Fibroblast of skin of back (primary cell): ENCODE measurements around the gene THY1.
A peak's percentile ranks its signal among the peaks of the same experiment; 100 is the strongest.
"Not testable (repeated sequence)": the region's sequence is repeated elsewhere in the genome, so short reads cannot be mapped to it uniquely, and the experiment has no call there.

Experiments
- DNase-seq: peaks from one replicate; pipeline ENCODE4 v3.0.0-alpha.2; 2013

Gene THY1

DNA sequence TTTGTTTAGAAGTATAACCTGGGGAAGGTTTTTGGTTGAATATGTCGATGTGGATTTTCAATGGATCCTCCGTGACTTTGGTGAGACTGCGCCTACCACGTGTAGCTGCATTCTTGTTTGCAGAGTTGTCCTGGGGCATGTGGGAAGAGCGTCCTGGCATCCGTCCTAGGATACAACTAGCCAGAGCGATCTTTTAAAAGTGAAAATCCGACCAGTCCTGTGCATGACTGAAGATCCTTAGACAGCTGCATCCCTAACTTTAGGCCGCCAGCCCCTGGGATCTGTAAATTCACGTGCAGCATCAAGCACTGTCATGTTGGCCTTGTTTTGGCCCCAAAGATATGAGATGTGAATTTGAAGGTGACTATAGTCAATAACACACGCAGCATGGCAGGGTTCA lies 22.4 kb upstream of the THY1 start:
- no peak for DNase-seq

DNA sequence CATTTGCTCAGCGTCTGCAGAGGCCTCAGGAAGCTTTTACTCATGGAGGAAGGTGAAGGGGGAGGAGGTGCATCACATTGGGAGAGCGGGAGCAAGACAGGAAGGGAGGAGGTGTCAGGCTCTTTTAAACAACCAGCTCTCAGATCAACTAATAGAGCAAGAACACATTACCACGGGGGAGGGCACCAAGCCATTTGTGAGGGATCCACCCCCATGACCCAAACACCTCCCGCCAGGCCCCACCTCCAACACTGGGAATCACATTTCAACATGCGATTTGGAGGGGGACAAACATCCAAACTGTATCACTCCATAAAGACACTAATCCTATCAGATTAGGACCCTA lies 18.9 kb upstream of the THY1 start:
- DNase-seq = no peak

DNA sequence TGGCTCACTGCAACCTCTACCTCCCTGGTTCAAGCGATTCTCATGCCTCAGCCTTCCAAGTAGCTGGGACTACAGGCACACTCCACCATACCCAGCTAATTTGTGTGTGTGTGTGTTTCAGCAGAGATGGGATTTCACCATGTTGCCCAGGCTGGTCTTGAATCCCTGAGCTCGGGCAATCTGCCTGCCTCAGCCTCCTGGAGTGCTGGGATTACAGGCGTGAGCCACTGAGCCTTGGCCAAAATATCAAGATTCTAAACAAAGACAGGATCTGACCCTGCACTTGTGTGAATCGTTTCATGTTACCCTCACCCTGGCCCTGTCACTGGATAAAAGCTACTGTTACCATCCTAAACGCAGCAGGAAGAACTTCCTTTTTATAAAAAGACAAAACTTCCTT lies 15.6 kb upstream of the THY1 start:
- no peak for DNase-seq

DNA sequence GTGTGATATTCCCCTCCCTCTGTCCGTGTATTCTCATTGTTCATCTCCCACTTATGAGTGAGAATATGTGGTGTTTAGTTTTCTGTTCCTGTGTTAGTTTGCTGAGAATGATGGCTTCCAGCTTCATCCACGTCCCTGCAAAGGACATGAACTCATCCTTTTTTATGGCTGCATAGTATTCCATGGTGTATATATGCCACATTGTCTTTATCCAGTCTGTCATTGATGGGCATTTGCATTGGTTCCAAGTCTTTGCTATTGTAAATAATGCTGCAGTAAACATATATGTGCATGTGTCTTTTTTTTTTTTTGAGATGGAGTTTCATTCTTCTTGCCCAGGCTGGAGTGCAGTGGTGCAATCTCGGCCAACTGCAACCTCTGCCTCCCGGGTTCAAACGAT lies 14.5 kb upstream of the THY1 start:
- DNase-seq = not testable (repeated sequence)

DNA sequence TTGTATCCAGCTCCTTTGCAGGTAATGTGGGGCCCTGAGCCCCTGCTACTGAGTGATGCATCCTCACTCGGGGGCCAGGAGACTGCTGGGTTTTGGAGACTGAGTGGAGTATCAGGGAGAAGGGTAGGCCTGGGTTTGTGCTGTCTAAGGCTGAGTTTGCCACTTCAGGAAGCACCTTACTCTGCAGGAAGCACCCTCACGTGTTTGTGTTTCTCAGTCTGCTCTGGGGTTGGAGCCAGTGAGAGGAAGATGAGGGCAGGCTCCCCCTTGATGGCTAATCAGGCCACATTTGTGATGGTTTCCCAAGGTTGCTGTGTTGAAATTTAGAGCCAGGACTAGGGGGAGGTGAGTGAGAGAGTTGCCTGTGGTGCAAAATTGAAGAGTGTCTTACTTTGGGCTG lies 13.7 kb upstream of the THY1 start:
- no peak for DNase-seq

DNA sequence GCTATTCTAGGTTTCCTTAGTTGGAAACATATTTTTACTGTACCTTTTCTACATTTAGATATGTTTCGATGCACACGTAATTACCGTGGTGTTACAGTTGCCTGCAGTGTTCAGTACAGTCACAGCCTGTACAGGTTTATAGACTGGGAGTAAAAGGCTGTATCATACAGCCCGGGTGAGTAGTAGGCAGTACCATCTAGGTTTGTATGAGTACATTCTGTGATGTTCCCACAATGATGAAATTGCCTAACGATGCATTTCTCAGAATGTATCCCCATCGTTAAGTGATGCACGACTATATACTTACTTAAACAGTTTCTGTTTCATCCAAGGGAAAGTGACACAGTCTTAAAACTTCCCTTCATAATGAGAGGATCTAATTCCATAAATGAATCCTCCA lies 13.1 kb upstream of the THY1 start:
- DNase-seq = no peak

DNA sequence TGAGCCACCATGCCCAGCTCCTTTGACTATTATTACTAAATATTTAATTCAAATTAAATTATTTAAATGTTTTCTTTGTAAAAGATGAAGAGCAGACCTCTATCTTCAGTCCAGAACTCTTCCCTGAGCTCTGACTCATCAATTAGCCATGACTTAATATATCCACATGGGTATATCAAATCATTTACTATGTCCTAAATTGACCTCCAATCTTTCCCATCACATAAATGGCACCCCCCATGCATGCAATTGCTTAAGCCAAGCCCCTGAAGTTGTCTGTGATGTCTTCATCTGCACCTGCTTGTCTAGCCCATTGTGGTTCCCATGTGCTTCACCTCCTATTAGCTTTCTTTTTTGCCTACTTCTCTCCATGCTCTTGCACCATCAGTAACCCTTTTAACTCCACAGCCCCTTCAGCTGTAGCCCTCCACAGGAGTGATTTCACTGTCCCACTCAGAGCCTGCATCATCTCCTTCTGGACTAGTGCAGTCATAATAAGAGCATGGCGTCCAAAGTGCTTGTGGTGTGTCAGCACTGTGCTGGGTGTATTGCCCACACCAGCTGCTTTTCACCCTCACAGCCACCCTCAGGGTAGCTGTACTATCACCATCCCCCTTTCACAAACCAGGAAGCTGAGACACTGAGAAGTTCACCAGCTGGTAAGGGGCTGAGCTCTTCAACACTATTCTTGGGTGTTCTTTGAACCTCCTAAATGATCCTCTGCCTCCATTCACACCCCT lies 11.8 kb upstream of the THY1 start:
- DNase-seq = no peak

DNA sequence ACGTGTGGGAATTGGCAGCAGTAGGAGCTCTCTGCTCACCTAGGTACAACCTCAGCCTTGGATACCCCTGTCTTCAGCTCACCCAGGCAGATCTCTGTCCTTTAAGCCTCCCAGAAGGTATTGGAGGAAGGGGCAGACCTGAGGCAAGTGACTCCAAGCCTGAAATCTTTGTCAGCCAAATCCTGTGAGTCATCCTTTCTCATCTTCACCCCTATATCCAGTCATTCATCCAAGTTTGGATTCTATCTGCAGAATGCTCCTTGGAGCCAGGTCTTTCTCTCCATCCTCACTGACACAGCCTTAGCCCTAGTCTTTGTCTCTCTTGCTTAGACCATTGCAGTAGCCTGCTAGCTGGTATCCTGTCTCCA lies 10.4 kb upstream of the THY1 start:
- peak; percentile 76 for DNase-seq

DNA sequence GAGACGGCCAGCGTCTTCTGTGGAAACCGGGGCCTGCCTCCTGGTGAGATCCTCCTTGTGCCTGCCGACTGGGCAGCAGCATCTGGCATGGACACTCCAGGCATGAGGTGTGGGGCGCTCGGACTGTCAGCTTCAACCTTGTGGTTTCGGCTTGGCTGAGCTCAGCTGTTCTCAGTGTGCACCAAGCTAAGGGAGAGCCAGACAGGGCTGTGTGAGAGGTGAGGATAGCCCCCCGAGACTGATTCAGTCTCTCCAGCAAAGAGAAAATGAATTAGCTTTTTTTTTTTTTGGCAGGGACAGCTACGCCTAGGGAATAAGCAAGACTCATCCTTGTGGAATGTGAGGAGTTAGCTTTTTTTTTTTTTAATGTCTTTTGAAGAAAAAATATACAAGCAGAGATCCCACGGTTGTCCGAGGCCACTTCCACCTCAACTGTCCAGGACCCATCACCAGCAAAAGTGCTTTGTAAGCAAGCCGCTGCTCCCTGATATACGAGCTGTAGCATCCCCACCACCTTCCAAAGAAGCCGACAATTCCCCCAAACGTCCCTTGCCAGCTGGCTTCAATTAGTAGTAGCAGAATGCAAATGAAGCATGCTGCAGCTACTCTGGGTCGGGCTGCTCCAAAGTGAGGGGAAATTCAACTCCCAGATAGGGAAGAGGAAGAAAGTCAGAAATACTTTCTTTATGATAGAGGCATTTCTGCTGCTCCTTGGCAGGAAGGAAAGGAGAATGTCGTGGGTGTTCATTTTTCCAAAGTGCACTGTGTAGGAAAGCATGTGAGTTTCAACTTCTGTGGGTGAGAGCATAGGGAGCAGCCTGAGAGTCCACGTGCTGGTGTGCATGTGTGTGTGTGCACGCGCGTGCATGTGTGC lies 9.7 kb upstream of the THY1 start:
- DNase-seq = peak; percentile 90

DNA sequence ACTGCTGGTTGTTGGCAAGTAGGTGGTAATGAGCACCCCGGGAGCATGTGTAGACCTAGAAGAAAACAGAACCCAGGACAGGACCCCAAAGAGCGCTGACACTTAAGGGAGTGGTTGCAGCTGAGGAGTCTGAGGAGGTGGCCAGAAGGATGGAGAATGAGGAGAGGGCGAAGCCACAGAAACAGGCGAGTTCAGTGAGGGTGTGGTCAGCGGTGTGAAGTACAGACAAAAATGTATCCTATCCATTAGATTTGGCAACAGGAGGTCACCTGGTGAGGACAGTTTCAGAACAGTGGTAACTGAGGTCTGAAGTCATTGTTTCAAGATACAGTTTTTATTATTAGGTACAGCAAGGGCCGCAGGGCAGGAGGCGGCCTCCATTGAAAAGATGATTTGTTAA lies 8.6 kb upstream of the THY1 start:
- no peak for DNase-seq

DNA sequence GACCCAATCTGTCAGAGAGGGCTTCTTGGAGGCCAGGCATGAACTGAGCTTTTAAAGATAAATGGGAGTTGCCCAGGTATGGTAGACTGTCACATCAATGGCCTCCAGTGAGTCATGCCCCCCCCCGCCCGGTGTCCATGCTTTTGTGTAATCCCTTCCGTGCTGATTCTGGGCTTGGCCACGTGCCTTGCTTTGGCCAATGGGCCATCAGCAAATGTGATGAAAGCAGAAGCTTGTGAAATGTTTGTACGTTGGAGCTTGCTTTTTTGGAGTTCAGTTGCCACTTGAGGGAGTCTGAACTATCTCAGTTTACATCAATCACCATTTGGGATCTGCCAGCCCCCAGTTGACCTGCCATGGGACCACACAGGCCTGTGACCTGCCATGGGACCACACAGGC lies 4.3 kb upstream of the THY1 start:
- DNase-seq = no peak

DNA sequence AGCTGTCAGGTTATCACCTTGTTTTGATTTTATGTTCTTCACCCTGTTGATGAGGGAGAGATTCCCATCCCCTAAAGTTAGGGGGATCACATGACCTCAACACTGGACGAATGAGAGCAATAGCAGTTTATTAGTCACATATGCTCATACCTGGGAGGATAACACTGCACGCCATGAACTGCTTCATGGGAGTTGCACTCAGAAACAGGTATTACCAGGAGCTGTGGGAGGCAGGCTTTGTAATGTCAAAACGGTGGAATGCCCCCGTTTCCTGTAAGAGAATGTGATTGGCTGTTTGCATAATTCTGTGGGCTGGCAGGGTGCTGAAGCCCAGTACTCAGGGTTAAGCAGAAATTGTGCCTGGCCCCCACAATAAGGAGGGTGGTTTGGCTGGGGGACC lies 3.2 kb upstream of the THY1 start:
- DNase-seq = no peak

DNA sequence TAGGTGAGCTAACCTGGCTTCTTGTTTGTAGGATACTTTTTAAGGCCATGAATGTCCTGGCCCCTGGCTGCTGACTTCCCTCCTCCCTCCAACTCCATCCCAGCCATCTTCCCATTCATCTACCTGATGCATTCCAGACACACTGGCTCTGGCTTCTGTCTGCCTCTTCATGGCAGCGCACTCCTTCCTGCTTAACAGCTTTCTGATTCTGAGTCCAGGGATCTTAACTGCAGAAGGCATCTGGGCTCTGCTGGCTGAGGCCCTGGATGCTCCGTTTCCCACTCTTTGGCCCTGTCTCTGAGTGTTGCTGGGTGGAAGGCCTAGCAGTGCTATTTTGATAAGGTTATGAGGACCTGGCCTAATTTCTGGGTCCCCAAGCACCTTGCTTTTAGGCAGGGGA lies 1.8 kb upstream of the THY1 start:
- DNase-seq = no peak

DNA sequence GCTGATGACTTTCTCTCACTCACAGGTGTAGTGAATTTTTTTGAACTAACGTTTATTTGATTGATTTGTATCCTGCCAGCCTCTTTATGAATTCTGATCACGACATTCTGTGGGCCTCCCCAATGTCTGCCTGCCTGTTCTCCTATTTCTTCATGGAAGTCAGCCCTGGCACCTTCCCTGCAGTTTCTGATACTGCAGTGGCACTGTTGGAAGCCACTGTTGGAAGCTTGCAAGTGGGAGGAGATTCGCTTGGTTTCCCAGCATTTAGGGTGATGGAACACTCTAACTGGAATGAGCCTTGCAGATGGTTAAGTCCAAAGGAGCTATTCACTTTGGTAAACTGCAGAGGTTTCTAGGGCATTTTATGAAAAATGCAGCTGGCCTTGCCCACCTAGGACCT lies 1.3 kb upstream of the THY1 start:
- DNase-seq = no peak

DNA sequence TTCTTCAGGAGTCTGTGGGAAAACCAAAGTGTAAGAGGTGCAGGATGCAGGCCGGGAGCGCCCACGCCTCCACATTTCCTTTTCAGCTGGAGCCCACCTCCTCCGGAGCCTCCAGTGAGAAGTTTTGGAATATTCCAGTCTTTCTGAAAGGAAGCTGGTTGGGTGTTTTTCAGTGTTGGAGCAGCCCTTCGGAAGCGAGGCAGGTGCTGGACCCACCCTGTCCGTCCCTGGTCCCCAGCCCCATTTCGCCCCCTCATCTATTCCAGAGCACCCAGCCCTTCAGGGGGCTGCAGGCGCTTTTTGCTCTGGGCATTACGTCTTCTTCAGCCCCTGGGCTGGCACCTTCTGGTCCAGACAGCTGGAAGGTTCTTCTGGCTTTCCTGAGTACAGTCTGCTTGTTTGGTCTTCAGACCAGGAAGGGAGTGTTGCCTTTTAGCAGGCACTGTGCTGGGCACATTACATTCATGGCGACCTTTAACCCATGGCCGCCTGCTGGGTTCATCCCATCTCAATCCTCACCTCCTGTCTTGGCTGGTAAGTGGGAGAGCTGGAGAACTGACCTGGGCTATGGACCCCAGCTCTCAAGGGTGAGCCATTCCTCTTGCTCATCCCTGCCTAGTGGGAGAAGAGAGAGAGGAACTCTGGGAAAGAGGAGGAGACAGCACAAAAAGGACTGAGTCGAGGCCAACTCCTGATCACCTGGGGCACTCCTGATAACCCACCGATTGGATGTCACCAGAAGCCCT lies 710 bp upstream of the THY1 start:
- no peak for DNase-seq

DNA sequence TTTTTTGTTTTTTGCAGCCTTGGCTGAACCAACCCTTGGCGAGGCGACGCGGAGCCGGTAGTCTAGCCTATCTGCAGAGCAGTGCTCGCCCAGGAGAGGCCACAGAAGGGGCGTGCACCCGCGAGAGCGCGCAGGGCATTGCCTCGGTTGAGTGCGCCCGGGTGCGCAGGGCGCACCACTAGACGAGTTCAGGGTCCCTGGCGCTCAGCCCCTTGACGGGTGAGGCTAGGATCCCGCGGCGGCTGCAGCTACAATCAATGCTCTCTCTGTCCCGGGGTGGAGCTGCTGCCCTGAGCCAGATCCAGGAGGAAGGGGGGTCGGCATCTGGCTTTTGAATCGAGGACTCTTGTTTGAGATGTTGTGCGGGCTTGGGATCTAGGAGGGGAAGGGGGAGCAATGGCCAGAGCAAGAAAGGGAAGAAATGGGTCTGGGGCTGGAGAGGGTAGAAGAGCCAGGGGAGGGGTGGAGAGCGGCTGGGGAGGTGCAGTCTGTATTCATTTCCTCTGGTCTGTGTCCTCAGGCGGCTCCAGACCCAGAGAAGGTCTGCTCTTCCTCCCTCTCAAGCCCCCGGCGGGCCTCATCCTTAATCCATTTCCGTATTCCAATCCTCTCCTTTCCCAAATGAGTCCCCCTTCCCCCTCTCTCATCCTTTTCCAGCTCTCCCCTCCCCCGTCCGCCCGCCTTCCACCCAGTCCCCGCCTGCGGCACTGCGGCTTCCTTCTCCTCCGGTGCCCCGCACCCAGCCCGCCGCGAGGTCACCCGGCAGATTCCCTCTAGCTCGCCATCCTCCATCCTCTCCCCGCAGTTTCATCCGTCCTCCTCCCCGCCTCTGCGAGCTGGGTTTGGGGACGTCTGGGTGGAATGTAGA lies 797 bp downstream of the THY1 start:
- DNase-seq = peak; percentile 56

DNA sequence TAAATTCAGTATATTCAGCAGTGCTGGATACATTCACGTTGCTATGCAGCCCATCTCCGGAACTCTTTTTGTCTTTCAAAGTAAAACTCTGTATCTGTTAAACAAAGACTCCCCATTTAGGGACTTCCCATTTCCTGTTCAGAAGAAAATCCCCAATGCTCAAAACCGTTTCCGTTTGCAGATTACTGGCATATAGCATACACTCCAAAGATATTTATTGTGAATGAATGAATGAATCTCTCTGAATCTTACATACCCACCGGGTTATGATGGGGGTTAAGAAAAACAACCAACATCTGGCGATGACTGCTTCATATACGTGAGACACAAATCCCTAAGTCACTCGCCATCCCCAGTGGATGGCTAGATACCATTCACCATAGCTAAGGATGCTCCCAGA lies 1.6 kb downstream of the THY1 start:
- DNase-seq = peak; percentile 50

DNA sequence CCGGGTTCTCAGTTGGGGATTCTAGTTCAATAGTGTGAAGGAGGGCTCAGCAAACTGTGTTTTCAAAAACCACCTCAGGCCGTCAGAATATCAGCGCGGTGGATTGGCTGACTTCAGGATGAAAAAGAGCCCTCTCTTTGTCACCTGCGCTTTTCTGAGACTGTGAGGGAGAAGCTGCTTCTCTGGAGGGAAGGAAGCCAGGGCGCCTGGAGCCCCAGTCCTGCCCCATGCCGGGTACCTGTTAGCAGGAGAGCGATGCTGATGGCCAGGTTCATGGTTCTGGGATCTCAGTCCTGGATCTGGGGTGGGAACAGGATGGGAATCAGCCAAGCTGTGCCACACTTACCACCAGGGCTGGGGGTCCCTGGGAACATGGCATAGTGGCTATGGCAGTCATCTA lies 2.3 kb downstream of the THY1 start:
- DNase-seq = no peak

DNA sequence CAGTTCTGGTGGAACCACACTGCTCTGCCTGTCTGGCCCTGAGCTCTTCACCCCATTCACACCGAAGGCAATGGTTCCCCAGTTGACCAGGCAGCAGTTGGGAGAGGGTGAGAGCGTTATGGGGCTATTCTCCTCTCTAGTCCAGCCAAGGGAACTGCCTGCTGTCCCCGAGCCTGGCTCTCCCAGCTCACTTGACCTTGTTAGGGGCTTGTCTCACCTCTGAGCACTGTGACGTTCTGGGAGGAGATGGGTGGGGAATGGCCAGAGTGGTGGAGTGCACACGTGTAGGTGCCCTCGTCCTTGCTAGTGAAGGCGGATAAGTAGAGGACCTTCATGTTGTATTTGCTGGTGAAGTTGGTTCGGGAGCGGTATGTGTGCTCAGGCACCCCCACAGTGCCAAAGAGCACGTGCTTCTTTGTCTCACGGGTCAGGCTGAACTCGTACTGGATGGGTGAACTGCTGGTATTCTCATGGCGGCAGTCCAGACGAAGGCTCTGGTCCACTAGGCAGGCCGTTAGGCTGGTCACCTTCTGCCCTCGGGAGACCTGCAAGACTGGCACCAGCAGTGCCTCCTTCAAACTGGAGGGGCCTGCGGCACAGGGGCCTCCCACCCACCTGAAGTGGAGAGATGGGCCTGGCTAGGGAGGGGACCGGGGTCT lies 3.0 kb downstream of the THY1 start:
- no peak for DNase-seq

DNA sequence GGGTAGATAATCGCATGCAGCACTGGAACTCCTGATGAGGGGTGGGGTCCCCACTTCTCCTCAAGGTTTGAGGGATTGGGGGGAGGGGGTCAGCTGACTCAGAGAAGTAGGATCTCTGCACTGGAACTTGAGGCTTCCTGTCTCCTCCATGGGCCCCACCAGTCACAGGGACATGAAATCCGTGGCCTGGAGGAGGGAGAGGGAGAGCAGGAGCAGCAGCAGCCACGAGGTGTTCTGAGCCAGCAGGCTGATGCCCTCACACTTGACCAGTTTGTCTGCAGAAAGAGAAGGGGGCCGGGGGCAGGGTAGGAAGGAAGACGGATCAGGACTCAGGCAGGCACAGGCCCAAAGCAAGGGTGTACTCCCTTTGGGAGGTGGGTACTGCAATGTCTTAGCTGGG lies 3.7 kb downstream of the THY1 start:
- no peak for DNase-seq

DNA sequence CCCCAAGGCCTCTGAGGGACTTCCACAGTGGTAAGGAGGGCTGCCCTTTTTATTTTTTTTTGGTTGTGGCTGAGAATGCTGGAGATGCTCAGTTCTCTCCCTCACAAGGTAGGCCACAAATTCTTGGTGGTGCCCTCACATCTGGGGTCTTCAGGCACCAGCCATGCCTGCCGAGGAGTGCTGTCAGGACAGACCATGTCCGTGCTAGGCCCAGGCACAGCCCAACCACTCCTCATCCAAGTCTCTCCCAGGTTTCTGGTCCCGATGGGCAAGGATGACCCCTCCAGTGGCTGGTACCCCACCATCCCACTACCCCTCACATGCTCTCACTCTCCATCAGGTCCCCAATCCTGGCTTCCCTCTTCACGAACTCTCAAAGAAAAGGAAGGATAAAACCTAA lies 4.2 kb downstream of the THY1 start:
- no peak for DNase-seq
